Heart left ventricle (tissue), 13 donors: ENCODE results near the gene NISCH.

Experiments
- POLR2A ChIP-seq, 2 donors: fragments of 450-650 bp; IDR thresholded peaks; one replicate each; pipeline ENCODE4 v1.6.1; 2017; ENCODE audit warnings: antibody characterized with exemption in 2 of 2, mild to moderate bottlenecking in 2 of 2, moderate library complexity in 2 of 2
- TF ChIP-seq, protein P1 (sequence below), 12 donors: fragments of 200-600 bp; sonication (generic) in 4 of 12; IDR thresholded peaks; one replicate each; pipeline versions ENCODE4 v1.5.0 to v1.8.0; 2018 to 2022; ENCODE audit warnings: antibody characterized with exemption in 12 of 12, mild to moderate bottlenecking in 5 of 12
- donor health status: ischemic (EF 13 %, LVEDD 7.1; RV severe dilation, severe dysfunction).
- donor health status: DM: no; HTN: yes; CAD: no.
- donor health status: DM: no; HTN: no; CAD: no.
- donor health status: ischemic (EF 25% LVEDD 6.9; RV normal size, moderate dysfunction).
- donor health status: ischemic (EF 25% LVEDD 5.7; RV mildly dilated, moderate dysfunction).
- donor health status: ischemic (EF 35%, LVEDD 5.7; RV mildly dilated, moderate dysfunction).
- donor health status: nonischemic (EF 11% LVEDD 7.7; RV severe dilation, severe dysfunction).
- donor health status: DM: yes; HTN: yes; CAD: no.
- donor health status: PGD.
- donor health status: ischemic (EF 29% LVEDD 5.4; RV normal size, mild dysfunction).
- donor health status: nonischemic (EF 23%, LVEDD 6.1; RV moderate dilation, normal function).

GRCh38 chr3:52435246-52436101 is 19.9 kb upstream of the NISCH start:
- TF ChIP-seq, protein P1, sequence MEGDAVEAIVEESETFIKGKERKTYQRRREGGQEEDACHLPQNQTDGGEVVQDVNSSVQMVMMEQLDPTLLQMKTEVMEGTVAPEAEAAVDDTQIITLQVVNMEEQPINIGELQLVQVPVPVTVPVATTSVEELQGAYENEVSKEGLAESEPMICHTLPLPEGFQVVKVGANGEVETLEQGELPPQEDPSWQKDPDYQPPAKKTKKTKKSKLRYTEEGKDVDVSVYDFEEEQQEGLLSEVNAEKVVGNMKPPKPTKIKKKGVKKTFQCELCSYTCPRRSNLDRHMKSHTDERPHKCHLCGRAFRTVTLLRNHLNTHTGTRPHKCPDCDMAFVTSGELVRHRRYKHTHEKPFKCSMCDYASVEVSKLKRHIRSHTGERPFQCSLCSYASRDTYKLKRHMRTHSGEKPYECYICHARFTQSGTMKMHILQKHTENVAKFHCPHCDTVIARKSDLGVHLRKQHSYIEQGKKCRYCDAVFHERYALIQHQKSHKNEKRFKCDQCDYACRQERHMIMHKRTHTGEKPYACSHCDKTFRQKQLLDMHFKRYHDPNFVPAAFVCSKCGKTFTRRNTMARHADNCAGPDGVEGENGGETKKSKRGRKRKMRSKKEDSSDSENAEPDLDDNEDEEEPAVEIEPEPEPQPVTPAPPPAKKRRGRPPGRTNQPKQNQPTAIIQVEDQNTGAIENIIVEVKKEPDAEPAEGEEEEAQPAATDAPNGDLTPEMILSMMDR (IDR thresholded peaks at IDR 0.05) = no peak
- no peak for TF ChIP-seq POLR2A (IDR thresholded peaks at IDR 0.05)
